Cardiac septum (tissue), 1 donor: ENCODE measurements around the gene POLR2H. TPM values are rescaled to one million over a fixed set of nuclear protein-coding genes. Genes with fewer than 3 reads are reported as not detected.

Experiments
- DNase-seq: peaks from one replicate; pipeline ENCODE4 v3.0.0-alpha.2; 2020; ENCODE audit warnings: low spot score
- intact Hi-C: fragments of 100-400 bp; cut with DNase I; formaldehyde crosslinking; loops from one replicate; pipeline ENCODE4 v1.14.0; 2022
- total RNA-seq: library from RNA; stranded (reverse); fragmentation: NEBNext Ultra II Directional; extraction: Animal tissue kit (Norgen Biotek cat#: 25700); gene quantifications from one replicate; pipeline ENCODE4 v1.2.1, GENCODE V29; 2021
- donor health status: DM: no; HTN: no; CAD: no.

The POLR2H gene
- total RNA-seq, 1 donor from 2014 or later: 23.2 TPM

GRCh38 chr3:184409331-184409926, 47.9 kb downstream of the POLR2H start:
- intact Hi-C loops: no loop called here
- DNase-seq: peak; percentile 33

DNA sequence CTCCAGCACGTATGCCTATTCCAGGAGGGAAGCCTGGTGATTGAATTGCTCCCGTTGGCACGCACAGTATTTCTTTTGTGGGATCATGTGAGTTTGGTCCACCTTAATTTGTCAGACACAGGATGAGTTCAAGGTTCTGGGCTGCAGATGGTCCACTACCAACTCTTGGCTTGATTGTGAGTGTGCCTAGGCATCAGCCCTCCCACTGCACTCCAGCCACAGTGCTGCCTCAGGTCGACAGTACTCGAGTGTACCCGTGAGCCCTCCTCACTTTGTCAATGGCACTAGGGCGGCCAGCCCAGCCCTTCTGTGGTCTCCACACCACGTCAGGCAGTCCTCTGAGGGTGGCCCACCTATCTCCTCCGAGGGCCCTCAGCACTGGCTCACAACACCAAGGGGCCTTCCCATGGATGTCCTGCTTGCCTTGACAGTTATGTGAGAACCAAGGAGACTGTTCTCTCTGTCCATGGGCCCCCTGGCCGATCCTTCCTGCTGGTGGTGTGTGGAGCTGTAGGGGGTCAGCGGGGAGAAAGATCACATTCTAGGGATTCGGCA, 48.5 kb downstream of the POLR2H start:
- peak; percentile 47 for DNase-seq
- intact Hi-C loops: no loop called here

- DNase-seq: peak; percentile 9
- intact Hi-C loops: loop anchor here (5.0 kb wide), 3 partner anchors 42 to 128 kb away; no protein-coding TSS in a partner anchor
Observed at GRCh38 chr3:184414418-184415202, 53.1 kb downstream of the POLR2H start.

DNA sequence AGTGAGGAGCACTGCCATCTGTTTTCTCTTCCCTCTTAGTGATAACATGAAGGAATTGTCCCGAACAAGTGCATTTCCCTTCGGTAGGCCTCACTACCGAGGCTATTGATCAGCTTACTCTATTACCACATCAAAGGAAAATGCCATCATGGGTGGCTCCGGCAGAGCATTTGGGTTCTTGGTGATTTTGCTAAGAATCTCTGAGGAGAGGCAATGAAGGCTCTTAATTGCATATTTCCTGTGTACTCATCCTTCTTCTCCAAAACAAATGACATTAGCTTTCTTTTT, 53.6 kb downstream of the POLR2H start:
- intact Hi-C loops: loop anchor here (5.0 kb wide), 3 partner anchors 43 to 127 kb away; no protein-coding TSS in a partner anchor
- no peak for DNase-seq

DNA sequence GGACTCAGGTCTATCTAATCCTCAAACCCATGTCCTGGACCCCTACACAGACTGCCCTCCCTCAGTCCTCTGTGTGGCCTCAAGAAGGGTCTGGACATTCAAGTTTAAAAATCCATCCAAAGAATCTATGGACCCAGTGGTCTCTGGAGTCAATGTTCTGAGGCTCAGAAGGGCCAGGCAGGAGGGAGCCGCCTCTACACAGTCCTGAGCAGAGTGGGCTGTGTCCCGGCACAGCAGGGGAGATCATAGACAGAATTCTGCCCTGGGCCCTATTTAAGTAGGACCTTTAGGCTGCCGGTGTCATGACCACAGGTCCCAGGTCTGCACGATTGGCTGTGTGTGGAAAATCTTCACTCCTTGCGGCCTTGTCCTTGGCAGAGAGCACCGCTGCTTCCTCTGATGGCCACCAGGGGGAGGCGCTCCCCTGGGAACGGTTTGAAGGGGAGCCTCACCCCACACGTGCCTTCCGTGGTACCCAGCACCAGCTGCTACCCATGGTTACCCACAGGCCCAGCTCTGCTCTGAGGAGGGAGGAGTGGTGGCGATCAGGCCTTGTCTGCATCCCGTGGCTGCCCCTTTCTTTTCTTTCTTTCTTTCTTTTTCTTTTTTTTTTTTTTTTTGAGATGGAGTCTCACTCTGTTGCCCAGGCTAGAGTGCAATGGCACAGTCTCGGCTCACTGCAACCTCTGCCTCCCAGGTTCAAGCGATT, 56.3 kb downstream of the POLR2H start:
- intact Hi-C loops: loop anchor here (5.0 kb wide), 3 partner anchors 45 to 125 kb away; no protein-coding TSS in a partner anchor
- DNase-seq: peak; percentile 76

Other genes starting within 250 kb of the POLR2H start
- gene EIF2B5, start 226.4 kb upstream of the POLR2H start, total RNA-seq: 33.4 TPM
- gene DVL3, start 206.3 kb upstream of the POLR2H start, total RNA-seq: 68.6 TPM
- gene AP2M1, start 186.9 kb upstream of the POLR2H start, total RNA-seq: 317 TPM
- gene ABCF3, start 175.5 kb upstream of the POLR2H start, total RNA-seq: 61.5 TPM
- gene VWA5B2, start 132.1 kb upstream of the POLR2H start, total RNA-seq: not detected
- gene ALG3, start 112.7 kb upstream of the POLR2H start, total RNA-seq: 14.1 TPM
- gene EEF1AKMT4, start 112.0 kb upstream of the POLR2H start, total RNA-seq: 1.5 TPM
- 0.30 TPM for gene CAMK2N2, start 100.2 kb upstream of the POLR2H start, total RNA-seq
- 0.19 TPM for gene ECE2, start 85.7 kb upstream of the POLR2H start, total RNA-seq
- 217 TPM for gene PSMD2, start 62.5 kb upstream of the POLR2H start, total RNA-seq
- gene EIF4G1, start 47.1 kb upstream of the POLR2H start, total RNA-seq: 284 TPM
- gene FAM131A, start 24.1 kb upstream of the POLR2H start, total RNA-seq: 43.3 TPM
- 3.1 TPM for gene CLCN2, start 105 bp upstream of the POLR2H start, total RNA-seq
- gene THPO, start 16.5 kb downstream of the POLR2H start, total RNA-seq: 0.48 TPM
- 7.0 TPM for gene CHRD, start 18.3 kb downstream of the POLR2H start, total RNA-seq
- gene EPHB3, start 200.1 kb downstream of the POLR2H start, total RNA-seq: 3.6 TPM